Right ventricle myocardium superior (tissue), 1 donor: ENCODE data around the gene P2RY6. TPM values are rescaled to one million over a fixed set of nuclear protein-coding genes. Genes with fewer than 3 reads are reported as not detected.

Experiments used
- ATAC-seq: fragments of 200-7000 bp; cut with Tn5 transposase; one replicate; pipeline ENCODE4 v1.9.1; 2020; ENCODE audit warnings: mild to moderate bottlenecking; ENCODE audit not compliant: poor library complexity
- DNase-seq: peaks from one replicate; pipeline ENCODE4 v3.0.0-alpha.2; 2020
- intact Hi-C: fragments of 100-400 bp; cut with DNase I; formaldehyde crosslinking; loops from one replicate; pipeline ENCODE4 v1.11.2; 2022
- total RNA-seq: library from RNA; stranded (reverse); fragmentation: NEBNext Ultra II Directional; extraction: Animal tissue kit (Norgen Biotek cat#: 25700); gene quantifications from one replicate; pipeline ENCODE4 v1.2.1, GENCODE V29; 2021
- donor health status: DM: no; HTN: yes; CAD: no; lungs with severe emphysema.

P2RY6 gene
- total RNA-seq, 1 donor from 2014 or later, result 2.1 TPM

GRCh38 chr11:73252577-73253191 is 19.5 kb upstream of the P2RY6 start:
- no peak for DNase-seq
- ATAC-seq, result peak; percentile 49
- intact Hi-C loops, result no loop called here

- ATAC-seq, result peak; percentile 65
- DNase-seq, result peak; percentile 62
- intact Hi-C loops, result no loop called here
Measured at GRCh38 chr11:73257342-73258103, 14.6 kb upstream of the P2RY6 start.

- ATAC-seq, result no peak
- DNase-seq, result no peak
- intact Hi-C loops, result no loop called here
Measured at GRCh38 chr11:73258104-73259035, 13.8 kb upstream of the P2RY6 start.

GRCh38 chr11:73259406-73260126 is 12.6 kb upstream of the P2RY6 start:
- intact Hi-C loops, result no loop called here
- DNase-seq, result no peak
- no peak for ATAC-seq

- intact Hi-C loops, result no loop called here
- no peak for ATAC-seq
- no peak for DNase-seq
Measured at GRCh38 chr11:73260127-73260457, 12.0 kb upstream of the P2RY6 start.

GRCh38 chr11:73262851-73263495 is 9.2 kb upstream of the P2RY6 start:
- DNase-seq, result no peak
- intact Hi-C loops, result no loop called here
- ATAC-seq, result no peak

GRCh38 chr11:73263640-73264039 is 8.5 kb upstream of the P2RY6 start:
- no peak for ATAC-seq
- intact Hi-C loops, result no loop called here
- DNase-seq, result no peak

GRCh38 chr11:73265278-73265810 is 6.8 kb upstream of the P2RY6 start:
- intact Hi-C loops, result no loop called here
- ATAC-seq, result no peak
- DNase-seq, result no peak

- DNase-seq (no peak), ATAC-seq (peak; percentile 64)
- intact Hi-C loops, result no loop called here
Measured at GRCh38 chr11:73265853-73266645, 6.1 kb upstream of the P2RY6 start.

- intact Hi-C loops, result no loop called here
- peak; percentile 18 for ATAC-seq
- DNase-seq, result no peak
Measured at GRCh38 chr11:73266646-73267020, 5.5 kb upstream of the P2RY6 start.

- ATAC-seq, result no peak
- intact Hi-C loops, result no loop called here
- no peak for DNase-seq
Measured at GRCh38 chr11:73267122-73267846, 4.9 kb upstream of the P2RY6 start.

- intact Hi-C loops, result no loop called here
Measured at GRCh38 chr11:73267906-73268540, 4.1 kb upstream of the P2RY6 start.

GRCh38 chr11:73268671-73269271 is 3.4 kb upstream of the P2RY6 start:
- DNase-seq, result no peak

More at GRCh38 chr11:73267906-73268540, 4.1 kb upstream of the P2RY6 start:
- DNase-seq, result no peak
- no peak for ATAC-seq

GRCh38 chr11:73269459-73270015 is 2.6 kb upstream of the P2RY6 start:
- DNase-seq (no peak), ATAC-seq (no peak)
- intact Hi-C loops, result no loop called here

More at GRCh38 chr11:73268671-73269271, 3.4 kb upstream of the P2RY6 start:
- no peak for ATAC-seq
- intact Hi-C loops, result no loop called here

GRCh38 chr11:73270016-73270854 is 1.9 kb upstream of the P2RY6 start:
- no peak for ATAC-seq
- DNase-seq, result no peak
- intact Hi-C loops, result no loop called here
